HG03565 (cell line): Measurements from ENCODE around the gene ENPP1.
A peak's percentile ranks its signal among the peaks of the same experiment; 100 is the strongest.
"Not testable (repeated sequence)": the region's sequence is repeated elsewhere in the genome, so short reads cannot be mapped to it uniquely, and the experiment has no call there.

Experiments used
- ATAC-seq: cut with Tn5 transposase; IDR thresholded peaks from one replicate; pipeline ENCODE4 v1.9.1; 2021; ENCODE audit warnings: mild to moderate bottlenecking, moderate library complexity; ENCODE audit not compliant: unreplicated experiment

ENPP1 gene

GRCh38 chr6:131867744-131868143 is 59.9 kb downstream of the ENPP1 start:
- no peak for ATAC-seq

DNA sequence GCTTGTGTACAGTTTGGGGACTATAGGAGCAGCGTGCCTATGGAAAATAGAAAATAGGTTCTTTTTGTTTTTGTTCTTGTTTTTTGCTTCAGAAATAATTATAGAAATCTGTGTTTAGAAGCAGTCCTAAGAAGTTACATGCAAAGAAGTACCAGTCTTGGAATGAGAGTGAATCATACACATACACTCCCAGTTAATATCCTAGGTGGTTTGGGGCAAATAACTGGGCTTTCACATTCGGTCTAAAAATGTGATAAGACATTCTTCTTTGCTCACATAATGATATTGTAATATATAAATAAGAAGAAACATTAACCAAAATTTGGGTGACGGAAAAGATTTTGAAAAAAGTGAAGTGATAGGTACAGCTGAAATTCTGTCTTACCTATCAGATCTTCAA is 61.0 kb downstream of the ENPP1 start:
- no peak for ATAC-seq

- ATAC-seq: no peak
Observed at GRCh38 chr6:131875647-131876046, 67.8 kb downstream of the ENPP1 start.

- ATAC-seq: no peak
Observed at GRCh38 chr6:131876545-131876944, 68.7 kb downstream of the ENPP1 start.

GRCh38 chr6:131877999-131878789 is 70.4 kb downstream of the ENPP1 start:
- no peak for ATAC-seq

GRCh38 chr6:131883016-131883415 is 75.2 kb downstream of the ENPP1 start:
- ATAC-seq: no peak

DNA sequence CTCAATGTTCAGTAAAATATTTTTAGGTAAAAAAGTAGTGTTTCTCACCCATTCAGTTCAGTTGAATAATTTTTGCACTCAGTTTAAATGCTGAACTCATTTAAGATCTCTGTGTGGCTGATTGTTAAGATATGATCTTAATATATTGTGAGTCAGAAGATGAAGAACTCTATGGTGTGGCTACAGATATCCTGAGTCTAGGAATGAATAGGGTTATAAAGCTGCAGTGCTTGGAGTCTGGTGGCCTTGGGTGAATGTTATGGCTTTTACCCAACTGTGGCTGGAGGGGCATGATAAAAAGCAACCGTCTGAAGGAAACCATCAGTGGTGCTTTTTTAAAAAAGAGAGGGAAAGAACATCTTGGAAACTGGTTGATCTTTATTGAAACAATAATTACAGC is 77.4 kb downstream of the ENPP1 start:
- ATAC-seq: no peak

GRCh38 chr6:131886517-131886916 is 78.7 kb downstream of the ENPP1 start:
- ATAC-seq: no peak

GRCh38 chr6:131890091-131890490 is 82.3 kb downstream of the ENPP1 start:
- no peak for ATAC-seq

DNA sequence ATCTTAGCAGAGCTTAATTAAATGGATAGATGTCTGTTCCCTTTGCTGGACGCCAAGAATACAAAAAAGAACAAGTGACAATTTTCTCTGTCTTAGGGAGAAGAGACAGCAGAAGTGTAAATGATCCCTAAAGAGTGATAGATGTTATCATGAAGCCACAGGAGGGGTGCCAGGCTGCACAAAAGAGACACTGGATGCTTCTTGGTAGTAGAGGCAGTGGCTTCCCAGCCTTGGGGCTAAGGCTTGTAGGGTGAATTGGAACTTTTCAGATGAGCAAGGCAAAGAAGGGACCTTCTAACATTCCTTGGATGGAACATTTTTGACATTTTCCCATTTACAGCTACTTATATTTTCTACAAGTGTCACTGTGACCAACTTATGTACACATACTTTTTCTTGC is 85.4 kb downstream of the ENPP1 start:
- no peak for ATAC-seq

- ATAC-seq: no peak
Observed at GRCh38 chr6:131894493-131895424, 86.9 kb downstream of the ENPP1 start.

- no peak for ATAC-seq
Observed at GRCh38 chr6:131897050-131897435, 89.2 kb downstream of the ENPP1 start.

GRCh38 chr6:131897621-131898020 is 89.8 kb downstream of the ENPP1 start:
- no peak for ATAC-seq

DNA sequence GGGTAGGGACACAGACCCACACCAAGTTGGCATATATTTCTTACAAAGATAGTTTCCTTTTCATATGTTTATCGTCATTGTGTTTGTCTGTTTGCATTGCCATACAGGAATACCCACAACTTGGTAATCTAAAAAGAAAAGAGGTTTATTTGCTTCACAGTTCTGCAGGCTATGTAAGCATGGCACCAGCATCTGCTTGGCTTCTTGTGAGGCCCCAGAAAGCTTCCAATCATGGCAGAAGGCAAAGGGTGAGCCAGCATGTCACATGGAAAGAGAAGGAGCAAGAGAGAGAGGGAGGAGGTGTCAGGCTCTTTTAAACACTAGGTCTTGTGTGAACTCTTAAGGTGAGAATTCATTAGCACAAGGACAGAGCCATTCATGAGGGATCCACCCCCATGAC is 90.9 kb downstream of the ENPP1 start:
- ATAC-seq: no peak

GRCh38 chr6:131900231-131900630 is 92.4 kb downstream of the ENPP1 start:
- ATAC-seq: no peak

- not testable (repeated sequence) for ATAC-seq
Observed at GRCh38 chr6:131901326-131901873, 93.6 kb downstream of the ENPP1 start.

- not testable (repeated sequence) for ATAC-seq
Observed at GRCh38 chr6:131903734-131904133, 95.9 kb downstream of the ENPP1 start.

DNA sequence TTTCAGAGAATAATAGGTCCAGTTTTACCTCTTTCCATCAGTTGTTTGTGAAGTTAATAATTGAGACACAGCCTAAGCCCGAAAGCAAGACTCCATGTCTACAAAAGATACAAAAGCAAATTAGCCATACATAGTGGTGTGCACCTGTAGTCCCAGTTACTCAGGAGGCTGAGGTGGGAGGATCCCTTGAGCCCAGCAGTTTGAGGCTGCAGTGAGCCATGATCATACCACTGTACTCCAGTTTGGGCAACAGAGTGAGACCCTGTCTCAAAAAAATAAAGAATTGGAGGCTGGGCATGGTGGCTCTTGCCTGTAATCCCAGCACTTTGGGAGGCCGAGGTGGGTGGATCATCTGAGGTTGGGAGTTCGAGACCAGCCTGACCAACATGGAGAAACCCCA is 101.0 kb downstream of the ENPP1 start:
- not testable (repeated sequence) for ATAC-seq

GRCh38 chr6:131909408-131910218 is 101.8 kb downstream of the ENPP1 start:
- peak; percentile 95 for ATAC-seq

DNA sequence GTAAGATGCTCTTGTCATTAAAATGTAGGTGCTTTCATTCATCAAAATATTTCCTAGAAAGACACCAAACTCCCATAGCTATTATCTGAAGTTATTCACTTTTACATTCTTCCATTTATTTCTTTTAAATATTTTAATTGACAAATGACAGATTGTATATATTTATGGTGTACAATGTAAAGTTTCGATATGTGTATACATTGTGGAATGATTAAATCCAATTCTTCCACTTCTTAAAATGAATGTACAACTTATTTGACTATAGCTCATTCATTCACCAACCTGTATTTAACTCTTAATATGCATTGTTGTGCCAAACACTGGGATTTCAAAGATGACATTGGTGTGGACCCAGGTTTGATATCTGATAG is 102.4 kb downstream of the ENPP1 start:
- peak; percentile 11 for ATAC-seq

DNA sequence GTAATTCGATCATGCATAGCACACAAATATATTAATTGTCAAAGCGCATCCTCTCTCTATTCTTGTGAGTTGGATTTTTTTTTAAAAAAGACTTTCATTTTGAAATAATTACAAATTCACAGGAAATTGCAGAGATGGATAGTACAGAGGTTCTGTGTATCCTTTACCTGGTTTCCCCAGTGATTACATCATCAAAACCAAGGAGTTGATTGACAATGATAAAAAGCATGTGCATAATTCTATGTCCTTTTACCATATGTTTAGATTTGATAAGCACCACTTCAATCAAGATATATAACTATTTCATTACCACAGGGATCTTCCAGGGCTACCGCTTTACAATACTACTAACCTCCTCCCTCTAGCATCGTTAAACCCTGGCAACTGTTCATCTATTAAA is 103.1 kb downstream of the ENPP1 start:
- ATAC-seq: no peak
